ENCODE results near the gene RNF217.
"Not testable (repeated sequence)": the region's sequence is repeated elsewhere in the genome, so short reads cannot be mapped to it uniquely, and the experiment has no call there.

Gene RNF217

GRCh38 chr6:125058546-125058945 lies 96.3 kb downstream of the RNF217 start:
- DNase-seq (ENCODE audit: low spot score), result no peak

GRCh38 chr6:125063307-125063706 lies 101.1 kb downstream of the RNF217 start:
- DNase-seq (ENCODE audit: low spot score), result no peak

- no peak for DNase-seq (ENCODE audit: low spot score)
Observed at GRCh38 chr6:125066140-125066539, 103.9 kb downstream of the RNF217 start.

- peak; percentile 68 for DNase-seq (ENCODE audit: low spot score)
Observed at GRCh38 chr6:125066964-125067363, 104.7 kb downstream of the RNF217 start.

- no peak for DNase-seq (ENCODE audit: low spot score)
Observed at GRCh38 chr6:125067552-125067951, 105.3 kb downstream of the RNF217 start.

- no peak for DNase-seq (ENCODE audit: low spot score)
Observed at GRCh38 chr6:125073071-125073470, 110.8 kb downstream of the RNF217 start.

- DNase-seq (ENCODE audit: low spot score), result no peak
Observed at GRCh38 chr6:125074120-125074519, 111.9 kb downstream of the RNF217 start.

GRCh38 chr6:125075073-125075472 lies 112.8 kb downstream of the RNF217 start:
- DNase-seq (ENCODE audit: low spot score), result not testable (repeated sequence)

GRCh38 chr6:125075741-125076481 lies 113.7 kb downstream of the RNF217 start:
- DNase-seq (ENCODE audit: low spot score), result no peak

GRCh38 chr6:125076482-125076742 lies 114.2 kb downstream of the RNF217 start:
- no peak for DNase-seq (ENCODE audit: low spot score)

GRCh38 chr6:125077453-125077852 lies 115.2 kb downstream of the RNF217 start:
- DNase-seq (ENCODE audit: low spot score), result no peak

- no peak for DNase-seq (ENCODE audit: low spot score)
Observed at GRCh38 chr6:125078602-125079321, 116.5 kb downstream of the RNF217 start.

GRCh38 chr6:125082908-125083683 lies 120.9 kb downstream of the RNF217 start:
- DNase-seq (ENCODE audit: low spot score), result no peak

- no peak for DNase-seq (ENCODE audit: low spot score)
Observed at GRCh38 chr6:125083684-125083990, 121.4 kb downstream of the RNF217 start.

GRCh38 chr6:125086716-125087115 lies 124.5 kb downstream of the RNF217 start:
- DNase-seq (ENCODE audit: low spot score), result no peak

GRCh38 chr6:125088963-125089362 lies 126.7 kb downstream of the RNF217 start:
- DNase-seq (ENCODE audit: low spot score), result no peak

GRCh38 chr6:125094563-125094962 lies 132.3 kb downstream of the RNF217 start:
- DNase-seq (ENCODE audit: low spot score), result no peak

GRCh38 chr6:125095580-125096301 lies 133.5 kb downstream of the RNF217 start:
- DNase-seq (ENCODE audit: low spot score), result no peak

GRCh38 chr6:125097186-125097585 lies 134.9 kb downstream of the RNF217 start:
- DNase-seq (ENCODE audit: low spot score), result no peak

GRCh38 chr6:125098253-125098652 lies 136.0 kb downstream of the RNF217 start:
- DNase-seq (ENCODE audit: low spot score), result no peak

GRCh38 chr6:125099211-125100073 lies 137.2 kb downstream of the RNF217 start:
- DNase-seq (ENCODE audit: low spot score), result peak; percentile 38
